Measurements from ENCODE around the gene CHMP2B.
"Not testable (repeated sequence)": the region's sequence is repeated elsewhere in the genome, so short reads cannot be mapped to it uniquely, and the experiment has no call there.

The CHMP2B gene

GRCh38 chr3:87236093-87236492 is 9.0 kb downstream of the CHMP2B start:
- DNase-seq: no peak

DNA sequence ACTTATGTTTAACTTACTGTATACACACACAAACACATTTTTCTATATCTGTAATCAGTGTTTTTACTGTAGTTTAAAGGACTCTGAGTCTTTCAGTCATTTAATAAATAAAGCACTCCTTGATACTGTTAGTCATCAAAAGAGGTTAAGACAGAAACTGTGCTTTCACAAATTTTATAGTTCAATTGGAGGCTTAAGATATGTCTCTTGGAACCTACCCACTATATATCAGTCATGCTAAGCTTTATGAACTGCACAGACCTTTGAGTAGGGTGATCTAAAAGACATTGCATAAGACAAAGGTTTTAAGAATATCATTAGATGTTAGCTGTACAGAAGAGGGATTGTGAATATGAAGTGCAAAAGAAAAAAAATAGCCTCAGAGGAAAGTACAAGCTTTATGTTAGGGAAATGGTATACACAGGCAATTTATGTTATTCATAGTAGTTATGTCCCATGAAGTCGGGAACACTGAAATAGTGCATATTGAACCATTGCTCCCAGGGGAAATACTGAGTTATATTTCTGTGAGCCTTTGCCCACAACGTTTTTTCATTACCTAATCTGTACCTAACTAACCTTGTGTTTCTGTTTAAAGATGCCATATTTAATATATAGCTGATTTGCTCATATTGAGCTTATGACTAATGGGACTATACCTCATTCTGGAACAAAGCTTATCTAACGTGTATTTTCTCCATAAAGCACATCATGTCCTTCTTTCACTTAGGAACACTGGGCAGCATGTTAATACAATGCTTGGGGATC is 19.7 kb downstream of the CHMP2B start:
- no peak for DNase-seq

DNA sequence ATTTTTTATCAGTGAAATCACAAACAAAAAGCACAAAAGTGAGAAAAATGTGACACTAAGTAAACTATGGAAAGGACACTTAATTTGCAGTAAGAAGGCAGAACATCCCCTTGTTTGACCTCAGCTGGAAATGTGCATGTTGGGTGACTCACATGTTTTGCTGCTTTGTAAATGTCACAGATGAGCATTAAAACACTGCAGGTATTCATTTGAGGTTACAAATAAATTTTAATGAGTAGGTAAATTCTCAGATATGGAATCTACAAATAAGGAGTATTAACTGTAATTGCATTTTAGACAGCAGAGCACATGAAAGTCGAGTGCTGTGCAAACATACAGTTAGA is 20.3 kb downstream of the CHMP2B start:
- no peak for DNase-seq

DNA sequence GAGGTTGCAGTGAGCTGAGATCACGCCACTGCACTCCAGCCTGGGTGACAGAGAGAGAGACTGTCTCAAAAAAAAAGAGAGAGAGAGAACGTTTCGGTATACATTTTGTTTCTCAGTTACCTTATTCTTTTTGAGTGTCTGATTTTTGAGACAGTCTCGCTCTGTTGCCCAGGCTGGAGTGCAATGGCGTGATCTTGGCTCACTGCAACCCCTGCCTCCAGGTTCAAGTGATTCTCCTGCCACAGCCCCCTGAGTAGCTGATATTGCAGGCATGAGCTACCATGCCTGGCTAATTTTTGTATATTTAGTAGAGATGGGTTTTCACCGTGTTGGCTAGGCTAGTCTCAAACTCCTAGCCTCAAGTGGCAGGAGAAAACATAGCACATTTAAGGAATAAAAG is 21.1 kb downstream of the CHMP2B start:
- not testable (repeated sequence) for DNase-seq

GRCh38 chr3:87248831-87249230 is 21.7 kb downstream of the CHMP2B start:
- no peak for DNase-seq

DNA sequence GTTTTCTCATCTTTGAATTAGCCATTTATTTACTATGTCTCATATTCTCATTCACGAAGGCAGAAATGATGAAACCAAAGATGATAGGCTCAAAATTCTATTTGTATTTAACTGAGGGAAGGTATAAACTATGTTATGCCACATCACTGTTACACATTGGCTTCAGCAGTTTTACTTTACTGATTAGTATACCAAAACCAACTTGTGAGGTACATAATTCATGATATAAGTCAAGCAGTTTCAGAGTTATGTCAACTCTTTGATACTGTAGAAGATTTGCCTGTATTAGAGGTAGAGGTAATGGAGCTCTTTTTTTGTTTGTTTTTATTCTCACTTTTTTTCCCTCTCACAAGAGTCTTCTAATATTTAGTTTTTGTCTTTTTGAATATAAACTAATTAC is 22.9 kb downstream of the CHMP2B start:
- no peak for DNase-seq

- DNase-seq: no peak
Observed at GRCh38 chr3:87260270-87260669, 33.2 kb downstream of the CHMP2B start.

- DNase-seq: no peak
Observed at GRCh38 chr3:87261925-87262324, 34.8 kb downstream of the CHMP2B start.

GRCh38 chr3:87267953-87268645 is 41.0 kb downstream of the CHMP2B start:
- DNase-seq: no peak

- DNase-seq: no peak
Observed at GRCh38 chr3:87268646-87269211, 41.6 kb downstream of the CHMP2B start.

GRCh38 chr3:87269723-87270122 is 42.6 kb downstream of the CHMP2B start:
- no peak for DNase-seq

- no peak for DNase-seq
Observed at GRCh38 chr3:87270908-87271700, 44.0 kb downstream of the CHMP2B start.

GRCh38 chr3:87272718-87273341 is 45.7 kb downstream of the CHMP2B start:
- no peak for DNase-seq

DNA sequence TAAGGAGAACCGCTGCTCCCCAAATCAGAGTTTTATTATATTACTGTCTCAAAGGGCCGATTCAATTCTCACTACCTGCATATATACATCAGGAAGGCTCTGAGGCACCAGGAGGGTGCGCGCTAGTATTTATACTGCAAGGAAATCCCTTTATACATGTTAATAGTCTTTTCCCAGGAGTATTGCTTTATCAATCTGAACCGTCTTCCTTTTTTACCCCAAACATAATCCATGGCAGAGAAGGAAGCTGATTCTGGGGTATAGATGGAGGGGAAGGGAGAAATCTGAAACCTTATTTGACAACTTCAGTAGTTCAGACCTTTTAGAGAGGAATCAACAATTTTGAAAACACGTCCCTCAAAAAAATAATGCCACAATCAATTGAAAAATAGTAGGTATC is 49.4 kb downstream of the CHMP2B start, which contains the start of gene POU1F1:
POU1F1 (minus strand) TSS at position 101 of the 400 bp plus-strand sequence. CDS start 122 bp downstream, outside the sequence.
- DNase-seq: no peak

GRCh38 chr3:87287011-87287410 is 59.9 kb downstream of the CHMP2B start:
- no peak for DNase-seq

DNA sequence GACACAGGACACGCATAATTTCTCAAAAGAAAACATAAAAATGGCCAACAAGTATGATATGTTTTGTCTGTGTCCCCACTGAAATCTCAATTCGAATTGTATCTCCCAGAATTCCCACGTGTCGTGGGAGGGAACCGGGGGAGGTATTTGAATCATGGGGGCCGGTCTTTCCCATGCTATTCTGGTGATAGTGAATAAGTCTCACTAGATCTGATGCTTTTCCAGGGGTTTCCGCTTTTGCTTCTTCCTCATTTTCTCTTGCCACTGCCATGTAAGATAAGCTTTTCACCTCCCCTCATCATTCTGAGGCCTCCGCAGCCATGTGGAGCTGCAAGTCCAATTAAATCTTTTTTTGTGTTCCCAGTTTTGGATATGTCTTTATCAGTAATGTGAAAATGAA is 61.3 kb downstream of the CHMP2B start:
- no peak for DNase-seq

DNA sequence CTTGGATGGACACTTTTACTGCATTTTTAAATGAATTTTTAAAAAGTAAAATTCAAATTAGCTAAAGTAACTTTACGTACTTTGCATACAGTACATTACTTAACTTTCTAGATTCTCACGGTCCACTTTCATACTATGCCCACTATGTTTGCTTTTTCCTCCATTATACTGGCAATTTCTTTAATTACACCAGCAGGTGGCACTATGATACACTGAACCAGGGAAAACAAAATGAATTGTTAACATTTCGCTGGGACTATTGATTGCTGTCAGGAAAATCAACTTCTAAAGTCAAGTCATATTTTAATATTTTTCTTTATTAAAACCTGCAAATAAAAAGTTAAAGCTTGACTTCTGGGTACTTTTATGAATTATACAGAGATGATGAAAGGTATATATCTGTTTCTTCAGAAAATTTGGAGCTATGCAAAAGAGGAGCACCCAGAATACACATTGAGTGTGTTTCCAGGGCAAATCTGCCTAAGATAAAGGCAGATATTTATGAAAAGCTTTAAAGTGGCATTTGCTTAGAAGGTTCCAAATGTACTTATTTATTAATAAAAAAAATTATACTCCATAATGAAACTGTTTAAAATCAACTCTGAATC is 71.1 kb downstream of the CHMP2B start:
- DNase-seq: no peak

GRCh38 chr3:87305031-87305430 is 77.9 kb downstream of the CHMP2B start:
- not testable (repeated sequence) for DNase-seq

All from activated effector memory CD4-positive, alpha-beta T cell treated with anti-CD3 and anti-CD28 coated beads, Interleukin-2, amount 50 U/mL, for 16 hours (primary cell).